ENCODE data around the gene EARS2.

The EARS2 gene

GRCh38 chr16:23505671-23506605 lies 51.2 kb downstream of the EARS2 start:
- no peaks in the 10 kb centered on the region for H3K9me3 Mint-ChIP-seq
- peak overlapping the region; percentile 95 for H3K27ac Mint-ChIP-seq (ENCODE audit: low read depth)
- H3K4me1 Mint-ChIP-seq: peaks cover 63% of the 10 kb centered on the region
- no peak for DNase-seq (ENCODE audit: low spot score in 2 of 2)
- peaks cover 39% of the 10 kb centered on the region for H3K36me3 Mint-ChIP-seq (ENCODE audit: insufficient read depth)
- ATAC-seq (replicated peaks; ENCODE audit: extremely low read depth, poor library complexity, severe bottlenecking): no peak
- H3K27me3 Mint-ChIP-seq: no peaks in the 10 kb centered on the region
- H3K4me3 Mint-ChIP-seq: peak overlapping the region; percentile 67

DNA sequence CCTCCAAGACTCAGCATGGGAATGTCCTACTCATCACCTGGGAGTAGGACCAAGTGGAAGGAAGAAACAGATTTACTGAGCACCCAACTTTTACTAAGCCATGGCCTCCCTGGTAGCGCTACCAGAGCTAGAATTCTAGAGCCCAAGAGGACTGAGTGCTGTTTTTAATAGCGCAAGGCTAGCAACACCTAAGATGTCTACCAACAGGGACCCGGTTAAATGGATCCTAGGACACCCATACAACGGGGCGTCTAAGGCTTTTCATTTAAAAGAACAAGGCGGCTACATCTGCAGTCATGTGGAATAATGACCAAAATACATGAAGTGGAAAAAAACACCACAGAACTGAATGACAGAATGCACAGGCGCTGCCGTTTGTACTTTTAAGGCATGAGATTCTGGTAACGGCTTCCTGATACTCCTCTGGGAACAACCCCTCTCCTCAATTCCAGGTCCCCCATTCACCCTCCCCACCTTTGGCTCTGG lies 51.9 kb downstream of the EARS2 start:
- ATAC-seq (replicated peaks; ENCODE audit: extremely low read depth, poor library complexity, severe bottlenecking) (peak; percentile 27), DNase-seq (ENCODE audit: low spot score in 2 of 2) (no peak)
- Mint-ChIP-seq H3K9me3 (no peaks in the 10 kb centered on the region), H3K4me1 (peaks cover 61% of the 10 kb centered on the region), H3K27me3 (no peaks in the 10 kb centered on the region), H3K4me3 (peak overlapping the region; percentile 36), H3K36me3 (ENCODE audit: insufficient read depth) (peaks cover 36% of the 10 kb centered on the region), H3K27ac (ENCODE audit: low read depth) (peak overlapping the region; percentile 95)

DNA sequence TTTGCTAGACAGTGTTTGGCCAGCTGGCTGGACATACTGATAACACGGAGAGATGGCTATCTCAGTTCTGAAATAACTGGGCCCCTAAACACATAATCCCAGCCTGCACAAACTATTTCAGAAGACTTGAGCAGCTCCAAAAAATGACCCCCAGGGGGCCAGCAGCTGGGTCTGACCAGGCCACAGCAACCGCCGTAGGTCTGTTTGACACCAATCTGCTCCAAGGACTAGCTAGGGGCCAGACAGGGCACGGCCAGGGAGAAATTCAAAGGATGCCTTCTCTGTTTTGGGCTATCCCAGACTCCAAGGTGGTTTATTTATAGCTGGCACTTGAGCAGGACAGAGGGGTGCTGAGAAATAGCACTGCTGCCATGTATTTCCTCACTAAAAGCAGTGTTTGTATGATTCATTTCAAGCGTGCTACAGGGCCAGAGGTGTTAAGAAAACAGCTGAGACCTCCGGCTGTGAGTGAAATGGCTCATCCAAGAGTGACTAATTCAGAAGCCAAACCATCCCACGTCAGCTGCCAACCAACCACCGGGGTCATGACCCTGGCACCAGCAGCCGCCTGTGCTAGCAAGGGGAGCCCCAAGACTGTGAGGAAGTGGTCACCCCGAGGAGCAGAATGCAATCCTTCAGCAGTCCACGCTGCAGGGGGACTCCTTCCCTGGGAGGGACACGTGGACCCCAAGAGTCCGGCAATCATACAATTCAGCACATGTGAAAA lies 52.5 kb downstream of the EARS2 start:
- H3K4me3 Mint-ChIP-seq: peak overlapping the region; percentile 36
- no peaks in the 10 kb centered on the region for H3K27me3 Mint-ChIP-seq
- ATAC-seq (replicated peaks; ENCODE audit: extremely low read depth, poor library complexity, severe bottlenecking) (peak; percentile 84), DNase-seq (ENCODE audit: low spot score in 2 of 2) (peak; percentile 57 to 86)
- no peaks in the 10 kb centered on the region for H3K9me3 Mint-ChIP-seq
- peaks cover 34% of the 10 kb centered on the region for H3K36me3 Mint-ChIP-seq (ENCODE audit: insufficient read depth)
- H3K27ac Mint-ChIP-seq (ENCODE audit: low read depth): peak overlapping the region; percentile 95
- H3K4me1 Mint-ChIP-seq: peaks cover 65% of the 10 kb centered on the region

DNA sequence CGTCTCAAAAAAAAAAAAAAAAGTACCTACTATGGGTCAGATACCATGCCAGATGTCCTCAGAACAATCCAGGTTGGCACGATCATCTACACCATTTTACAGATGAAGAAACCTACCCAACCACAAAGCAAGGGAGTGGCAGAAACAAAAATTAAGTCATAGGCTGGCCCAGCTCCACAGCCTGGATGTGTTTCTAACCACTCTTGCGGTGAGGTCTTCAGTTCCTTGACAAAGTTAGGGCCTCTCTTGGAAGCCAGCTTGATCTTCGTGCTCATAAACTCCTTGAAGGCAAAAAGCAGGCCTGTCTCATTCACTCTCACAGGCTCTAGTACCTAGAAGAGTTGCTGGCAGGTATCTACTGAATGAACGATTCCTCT lies 53.1 kb downstream of the EARS2 start:
- no peaks in the 10 kb centered on the region for H3K9me3 Mint-ChIP-seq
- peak in 1 of 2 donors; percentile 36 for DNase-seq (ENCODE audit: low spot score in 2 of 2)
- ATAC-seq (replicated peaks; ENCODE audit: extremely low read depth, poor library complexity, severe bottlenecking): peak; percentile 25
- peak overlapping the region; percentile 36 for H3K4me3 Mint-ChIP-seq
- H3K4me1 Mint-ChIP-seq: peaks cover 60% of the 10 kb centered on the region
- peaks cover 33% of the 10 kb centered on the region for H3K36me3 Mint-ChIP-seq (ENCODE audit: insufficient read depth)
- H3K27me3 Mint-ChIP-seq: no peaks in the 10 kb centered on the region
- H3K27ac Mint-ChIP-seq (ENCODE audit: low read depth): peak overlapping the region; percentile 95

DNA sequence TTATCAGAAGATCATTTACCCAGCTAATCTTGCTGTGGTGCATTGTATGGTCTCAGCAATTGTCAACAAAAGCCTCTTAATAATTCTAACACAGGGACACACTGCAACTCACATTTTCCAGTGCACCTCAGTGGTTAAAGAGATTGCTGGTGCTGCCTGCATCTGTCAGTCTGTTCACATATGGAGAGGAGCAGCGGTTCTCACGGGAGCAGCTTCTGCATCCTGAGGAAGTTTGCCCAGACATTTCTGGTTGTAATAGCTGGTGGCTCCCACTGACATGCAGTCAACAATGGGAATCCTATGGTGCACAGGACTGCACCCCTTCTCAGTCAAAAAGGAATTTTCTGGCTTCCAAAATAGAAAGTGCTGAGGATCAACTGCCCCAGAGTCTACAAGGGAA lies 54.7 kb downstream of the EARS2 start:
- peaks cover 33% of the 10 kb centered on the region for H3K36me3 Mint-ChIP-seq (ENCODE audit: insufficient read depth)

DNA sequence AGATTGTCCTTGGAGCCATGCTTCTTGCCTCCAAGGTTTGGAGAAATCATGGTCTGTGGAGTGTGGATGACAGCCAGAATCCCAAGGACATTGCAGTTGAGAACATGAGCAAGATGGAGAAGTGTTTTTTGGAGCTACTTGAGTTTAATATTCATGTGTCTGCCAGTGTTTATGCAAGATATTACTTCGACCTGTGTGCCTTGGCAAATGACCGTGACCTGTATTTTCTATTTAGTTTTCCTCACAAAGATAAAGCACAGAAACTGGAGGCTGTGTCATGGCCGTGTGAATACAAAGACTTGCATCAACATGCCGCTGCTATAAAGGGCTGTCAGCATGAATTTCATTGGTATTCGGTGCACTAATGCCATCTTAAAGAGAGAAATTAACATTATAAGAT lies 55.9 kb downstream of the EARS2 start:
- no peak for ATAC-seq (replicated peaks; ENCODE audit: extremely low read depth, poor library complexity, severe bottlenecking)
- Mint-ChIP-seq H3K4me1 (peaks cover 52% of the 10 kb centered on the region), H3K9me3 (no peaks in the 10 kb centered on the region), H3K27me3 (no peaks in the 10 kb centered on the region), H3K36me3 (ENCODE audit: insufficient read depth) (peaks cover 36% of the 10 kb centered on the region), H3K27ac (ENCODE audit: low read depth) (no peak overlapping the region), H3K4me3 (no peak overlapping the region)
- DNase-seq (ENCODE audit: low spot score in 2 of 2): no peak

More for the DNA sequence above, 54.7 kb downstream of the EARS2 start:
- Mint-ChIP-seq H3K4me3 (no peak overlapping the region), H3K4me1 (peaks cover 57% of the 10 kb centered on the region), H3K9me3 (no peaks in the 10 kb centered on the region), H3K27ac (ENCODE audit: low read depth) (peak overlapping the region; percentile 64), H3K27me3 (no peaks in the 10 kb centered on the region)
- no peak for DNase-seq (ENCODE audit: low spot score in 2 of 2)
- no peak for ATAC-seq (replicated peaks; ENCODE audit: extremely low read depth, poor library complexity, severe bottlenecking)

GRCh38 chr16:23500862-23501225 lies 56.3 kb downstream of the EARS2 start:
- H3K36me3 Mint-ChIP-seq (ENCODE audit: insufficient read depth): peaks cover 39% of the 10 kb centered on the region
- no peaks in the 10 kb centered on the region for H3K9me3 Mint-ChIP-seq
- H3K27ac Mint-ChIP-seq (ENCODE audit: low read depth): no peak overlapping the region
- no peak for DNase-seq (ENCODE audit: low spot score in 2 of 2)
- peaks cover 47% of the 10 kb centered on the region for H3K4me1 Mint-ChIP-seq
- no peak overlapping the region for H3K4me3 Mint-ChIP-seq
- no peaks in the 10 kb centered on the region for H3K27me3 Mint-ChIP-seq
- no peak for ATAC-seq (replicated peaks; ENCODE audit: extremely low read depth, poor library complexity, severe bottlenecking)

DNA sequence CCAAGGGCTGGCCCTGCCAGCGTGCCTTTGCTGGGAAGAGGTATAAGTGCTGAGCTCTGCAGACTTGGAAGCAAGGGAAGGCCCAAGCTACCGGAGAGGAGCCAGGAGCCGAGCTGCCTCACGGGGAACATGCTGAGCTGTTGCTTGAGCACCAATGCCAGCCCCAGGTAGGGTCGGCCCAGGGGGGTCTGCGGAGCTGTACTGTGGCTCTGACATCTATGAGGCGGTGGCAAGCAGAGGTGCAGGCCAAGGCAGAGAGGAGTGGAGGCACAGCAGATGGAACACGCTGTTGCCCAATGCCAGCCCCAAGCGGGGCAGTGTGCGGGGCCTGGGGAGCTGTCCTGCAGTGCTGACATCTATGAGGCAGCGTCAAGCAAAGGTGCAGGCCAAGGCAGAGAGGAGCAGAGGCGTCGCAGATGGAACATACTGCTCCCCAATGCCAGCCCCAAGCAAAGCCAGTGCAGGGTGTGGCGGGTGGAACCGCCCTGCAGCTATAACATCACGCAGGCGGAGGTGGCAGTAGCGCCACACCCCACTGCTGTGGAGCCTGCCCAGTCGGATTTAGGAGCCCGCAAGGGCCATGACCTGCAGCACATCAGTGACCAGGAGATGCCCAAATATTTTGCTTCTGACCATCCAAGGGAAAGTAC lies 56.8 kb downstream of the EARS2 start:
- Mint-ChIP-seq H3K36me3 (ENCODE audit: insufficient read depth) (peaks cover 44% of the 10 kb centered on the region), H3K27ac (ENCODE audit: low read depth) (no peak overlapping the region), H3K27me3 (no peaks in the 10 kb centered on the region), H3K4me1 (peaks cover 44% of the 10 kb centered on the region), H3K4me3 (peak overlapping the region; percentile 11), H3K9me3 (no peaks in the 10 kb centered on the region)
- no peak for ATAC-seq (replicated peaks; ENCODE audit: extremely low read depth, poor library complexity, severe bottlenecking)
- no peak for DNase-seq (ENCODE audit: low spot score in 2 of 2)

- ATAC-seq (replicated peaks; ENCODE audit: extremely low read depth, poor library complexity, severe bottlenecking) (no peak), DNase-seq (ENCODE audit: low spot score in 2 of 2) (no peak)
- Mint-ChIP-seq H3K4me3 (peak overlapping the region; percentile 11), H3K27me3 (no peaks in the 10 kb centered on the region), H3K4me1 (peaks cover 39% of the 10 kb centered on the region), H3K27ac (ENCODE audit: low read depth) (no peak overlapping the region), H3K9me3 (no peaks in the 10 kb centered on the region), H3K36me3 (ENCODE audit: insufficient read depth) (peaks cover 40% of the 10 kb centered on the region)
Measured at GRCh38 chr16:23499801-23500200, 57.3 kb downstream of the EARS2 start.

DNA sequence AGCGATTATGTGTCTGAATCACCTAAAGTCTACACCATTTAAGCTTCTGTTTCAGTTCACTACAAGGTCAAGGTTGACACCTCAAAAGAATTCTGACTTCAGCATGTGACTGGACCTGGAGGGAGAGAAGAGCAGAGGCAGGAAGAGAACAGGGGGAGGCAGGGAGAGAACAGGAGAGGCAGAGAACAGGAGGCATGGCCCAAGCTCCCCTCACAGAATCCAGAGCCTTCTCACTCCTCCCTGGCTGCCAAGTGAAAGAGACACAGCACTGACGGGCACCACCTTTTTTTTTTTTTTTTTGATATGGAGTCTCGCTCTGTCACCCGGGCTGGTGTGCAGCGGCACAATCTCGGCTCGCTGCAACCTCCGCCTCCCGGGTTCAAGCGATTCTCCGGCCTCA lies 58.3 kb downstream of the EARS2 start:
- H3K4me1 Mint-ChIP-seq: peaks cover 32% of the 10 kb centered on the region
- ATAC-seq (replicated peaks; ENCODE audit: extremely low read depth, poor library complexity, severe bottlenecking) (no peak), DNase-seq (ENCODE audit: low spot score in 2 of 2) (no peak)
- H3K27me3 Mint-ChIP-seq: no peaks in the 10 kb centered on the region
- peaks cover 39% of the 10 kb centered on the region for H3K36me3 Mint-ChIP-seq (ENCODE audit: insufficient read depth)
- no peak overlapping the region for H3K4me3 Mint-ChIP-seq
- no peaks in the 10 kb centered on the region for H3K9me3 Mint-ChIP-seq
- peak overlapping the region; percentile 85 for H3K27ac Mint-ChIP-seq (ENCODE audit: low read depth)

- ATAC-seq (replicated peaks; ENCODE audit: extremely low read depth, poor library complexity, severe bottlenecking) (no peak), DNase-seq (ENCODE audit: low spot score in 2 of 2) (no peak)
- Mint-ChIP-seq H3K27me3 (no peaks in the 10 kb centered on the region), H3K9me3 (no peaks in the 10 kb centered on the region), H3K36me3 (ENCODE audit: insufficient read depth) (peaks cover 43% of the 10 kb centered on the region), H3K4me1 (peaks cover 32% of the 10 kb centered on the region), H3K27ac (ENCODE audit: low read depth) (peak overlapping the region; percentile 32), H3K4me3 (peak overlapping the region; percentile 6)
Measured at GRCh38 chr16:23497543-23497868, 59.6 kb downstream of the EARS2 start.

GRCh38 chr16:23496821-23497542 lies 60.2 kb downstream of the EARS2 start:
- DNase-seq (ENCODE audit: low spot score in 2 of 2) (no peak), ATAC-seq (replicated peaks; ENCODE audit: extremely low read depth, poor library complexity, severe bottlenecking) (peak; percentile 65)
- H3K4me3 Mint-ChIP-seq: peak overlapping the region; percentile 6
- peak overlapping the region; percentile 32 for H3K27ac Mint-ChIP-seq (ENCODE audit: low read depth)
- no peaks in the 10 kb centered on the region for H3K9me3 Mint-ChIP-seq
- H3K36me3 Mint-ChIP-seq (ENCODE audit: insufficient read depth): peaks cover 41% of the 10 kb centered on the region
- no peaks in the 10 kb centered on the region for H3K27me3 Mint-ChIP-seq
- peaks cover 29% of the 10 kb centered on the region for H3K4me1 Mint-ChIP-seq
